Measurements from ENCODE around the gene CTSK.

DNA sequence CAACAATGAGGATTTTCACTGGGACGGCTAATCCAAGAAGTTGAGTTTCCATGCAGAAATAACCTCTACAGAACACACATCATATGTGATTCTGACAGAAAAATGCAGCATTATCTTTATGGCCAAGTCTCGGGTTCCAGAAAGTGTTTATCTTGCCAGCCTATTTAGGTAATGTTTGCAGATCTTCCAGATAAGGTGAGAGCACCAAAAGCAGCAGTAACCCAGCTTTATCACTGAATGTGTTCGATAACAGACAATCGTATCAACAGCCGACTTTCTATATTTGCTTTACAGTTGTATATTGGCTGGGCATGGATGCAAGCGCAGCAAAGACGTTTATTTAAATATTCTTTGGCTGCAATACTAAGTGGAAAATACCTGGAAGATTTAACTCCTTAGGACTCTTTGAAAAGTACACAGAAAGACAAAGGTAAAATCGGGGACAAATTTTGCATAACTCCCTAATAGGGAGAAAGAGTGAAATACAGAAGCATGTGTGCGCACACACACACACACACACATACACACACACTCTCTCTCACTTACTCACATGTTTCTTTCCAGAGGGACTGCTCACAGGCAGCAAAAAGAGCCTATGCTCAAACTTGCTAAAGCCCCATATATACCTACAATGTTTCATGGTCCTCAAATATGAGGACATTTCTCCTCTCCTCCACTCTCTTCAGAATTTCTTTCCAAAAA is 3.0 kb upstream of the CTSK start:
- TF ChIP-seq, protein P1, sequence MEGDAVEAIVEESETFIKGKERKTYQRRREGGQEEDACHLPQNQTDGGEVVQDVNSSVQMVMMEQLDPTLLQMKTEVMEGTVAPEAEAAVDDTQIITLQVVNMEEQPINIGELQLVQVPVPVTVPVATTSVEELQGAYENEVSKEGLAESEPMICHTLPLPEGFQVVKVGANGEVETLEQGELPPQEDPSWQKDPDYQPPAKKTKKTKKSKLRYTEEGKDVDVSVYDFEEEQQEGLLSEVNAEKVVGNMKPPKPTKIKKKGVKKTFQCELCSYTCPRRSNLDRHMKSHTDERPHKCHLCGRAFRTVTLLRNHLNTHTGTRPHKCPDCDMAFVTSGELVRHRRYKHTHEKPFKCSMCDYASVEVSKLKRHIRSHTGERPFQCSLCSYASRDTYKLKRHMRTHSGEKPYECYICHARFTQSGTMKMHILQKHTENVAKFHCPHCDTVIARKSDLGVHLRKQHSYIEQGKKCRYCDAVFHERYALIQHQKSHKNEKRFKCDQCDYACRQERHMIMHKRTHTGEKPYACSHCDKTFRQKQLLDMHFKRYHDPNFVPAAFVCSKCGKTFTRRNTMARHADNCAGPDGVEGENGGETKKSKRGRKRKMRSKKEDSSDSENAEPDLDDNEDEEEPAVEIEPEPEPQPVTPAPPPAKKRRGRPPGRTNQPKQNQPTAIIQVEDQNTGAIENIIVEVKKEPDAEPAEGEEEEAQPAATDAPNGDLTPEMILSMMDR (conservative IDR thresholded peaks at IDR 0.05): no peak
- TF ChIP-seq EZH2 (IDR thresholded peaks at IDR 0.05; ENCODE audit: low read depth): no peak
